WTC11 (cell line): ENCODE measurements around the gene NMUR2.

Source experiments
- ATF1 ChIP-seq: sonication (generic); formaldehyde crosslinking; IDR thresholded peaks from 2 replicates; pipeline ENCODE4 v1.8.1; 2023; ENCODE audit warnings: mild to moderate bottlenecking, moderate library complexity, missing genetic modification reagents
- CBFB ChIP-seq: sonication (generic); formaldehyde crosslinking; IDR thresholded peaks from 2 replicates; pipeline ENCODE4 v1.8.1; 2022; ENCODE audit warnings: mild to moderate bottlenecking, low read depth, missing genetic modification reagents
- CREB1 ChIP-seq: sonication (generic); formaldehyde crosslinking; IDR thresholded peaks from 2 replicates; pipeline ENCODE4 v1.8.0; 2023; ENCODE audit warnings: mild to moderate bottlenecking, missing genetic modification reagents
- CTCF ChIP-seq: fragments of 200-600 bp; IDR thresholded peaks from 2 replicates; pipeline ENCODE4 v1.8.0; 2022; ENCODE audit warnings: antibody characterized with exemption
- E2F4 ChIP-seq: sonication (generic); formaldehyde crosslinking; IDR thresholded peaks from 2 replicates; pipeline ENCODE4 v1.8.1; 2022; ENCODE audit warnings: low read depth, mild to moderate bottlenecking, moderate library complexity, missing genetic modification reagents, borderline replicate concordance
- JUN ChIP-seq: sonication (generic); formaldehyde crosslinking; IDR thresholded peaks from 2 replicates; pipeline ENCODE4 v1.8.0; 2023; ENCODE audit warnings: mild to moderate bottlenecking, missing genetic modification reagents
- KAT7 ChIP-seq: sonication (generic); formaldehyde crosslinking; IDR thresholded peaks from 2 replicates; pipeline ENCODE4 v1.8.1; 2023; ENCODE audit warnings: missing genetic modification reagents, mild to moderate bottlenecking, borderline replicate concordance
- MAX ChIP-seq: sonication (generic); formaldehyde crosslinking; IDR thresholded peaks from 2 replicates; pipeline ENCODE4 v1.8.0; 2022; ENCODE audit warnings: mild to moderate bottlenecking, missing genetic modification reagents
- ZNF121 ChIP-seq: sonication (generic); formaldehyde crosslinking; IDR thresholded peaks from 2 replicates; pipeline ENCODE4 v1.8.0; 2023; ENCODE audit warnings: missing genetic modification reagents
- ZNF232 ChIP-seq: sonication (generic); formaldehyde crosslinking; IDR thresholded peaks from 2 replicates; pipeline ENCODE4 v1.8.0; 2022; ENCODE audit warnings: mild to moderate bottlenecking, missing genetic modification reagents
- ZNF317 ChIP-seq: sonication (generic); formaldehyde crosslinking; IDR thresholded peaks from 2 replicates; pipeline ENCODE4 v1.8.1; 2023; ENCODE audit warnings: low read depth, mild to moderate bottlenecking, moderate library complexity, missing genetic modification reagents, borderline replicate concordance
- ZNF425 ChIP-seq: fragments of 250-450 bp; sonication (Bioruptor Pico); conservative IDR thresholded peaks from 2 replicates; pipeline ENCODE4 v1.9.0; 2021; ENCODE audit warnings: mild to moderate bottlenecking

- TF ChIP-seq ZNF425 (no peak), CTCF (no peak), CREB1 (CRISPR knock-in tag) (no peak), MAX (CRISPR knock-in tag) (no peak), CBFB (CRISPR knock-in tag) (no peak), JUN (CRISPR knock-in tag) (no peak), ZNF317 (no peak), KAT7 (CRISPR knock-in tag) (no peak), E2F4 (CRISPR knock-in tag) (no peak), ATF1 (CRISPR knock-in tag) (no peak), ZNF232 (CRISPR knock-in tag) (no peak), ZNF121 (CRISPR knock-in tag) (no peak)
These were observed 16.5 kb downstream of the NMUR2 start for GRCh38 chr5:152388610-152389009.
